Choroid plexus epithelial cell (primary cell): Measurements from ENCODE around the gene KIF16B.

Experiments
- DNase-seq: peaks from one replicate; pipeline ENCODE4 v3.0.0-alpha.2; 2010; ENCODE audit warnings: low read depth
- H3K4me3 ChIP-seq: 2 replicates; pipeline ENCODE4 v1.5.1; 2011; ENCODE audit warnings: low read depth, mild to moderate bottlenecking, control low read depth, low read length, moderate library complexity
- CTCF ChIP-seq: conservative IDR thresholded peaks from 2 replicates; pipeline ENCODE4 v1.5.1; 2011; ENCODE audit warnings: low read depth, mild to moderate bottlenecking, control low read depth, inconsistent platforms, low read length, moderate library complexity

The KIF16B gene

GRCh38 chr20:16286601-16287000 lies 286.6 kb downstream of the KIF16B start:
- no peak for DNase-seq
- no peak overlapping the region for H3K4me3 ChIP-seq
- no peak for TF ChIP-seq CTCF

GRCh38 chr20:16284385-16285100 lies 288.7 kb downstream of the KIF16B start:
- DNase-seq: no peak
- no peak overlapping the region for H3K4me3 ChIP-seq
- TF ChIP-seq CTCF: no peak

DNA sequence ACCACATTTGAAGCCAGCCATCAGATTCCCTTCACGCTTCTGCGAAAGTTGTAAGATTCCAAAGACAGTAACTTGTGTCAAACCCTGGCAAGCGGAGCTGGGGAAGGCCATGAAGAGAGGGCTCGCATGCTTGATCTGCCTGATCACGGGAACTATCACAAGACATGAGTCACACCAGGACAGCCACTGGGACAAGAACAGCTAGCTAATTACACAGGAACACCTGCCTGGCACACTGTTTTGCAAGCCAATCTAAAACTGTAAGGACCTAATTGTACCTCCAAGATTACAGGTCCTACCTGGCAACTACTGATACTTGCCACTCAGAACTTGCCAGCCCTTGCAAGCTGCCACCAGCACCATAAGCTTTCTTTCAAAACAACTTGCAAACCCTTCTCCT lies 289.3 kb downstream of the KIF16B start:
- TF ChIP-seq CTCF: no peak
- H3K4me3 ChIP-seq: no peak overlapping the region
- no peak for DNase-seq

- no peak for TF ChIP-seq CTCF
- no peak for DNase-seq
- H3K4me3 ChIP-seq: no peak overlapping the region
These were observed 289.9 kb downstream of the KIF16B start for GRCh38 chr20:16283307-16283706.

- no peak overlapping the region for H3K4me3 ChIP-seq
- no peak for DNase-seq
- no peak for TF ChIP-seq CTCF
These were observed 293.0 kb downstream of the KIF16B start for GRCh38 chr20:16280219-16280618.

DNA sequence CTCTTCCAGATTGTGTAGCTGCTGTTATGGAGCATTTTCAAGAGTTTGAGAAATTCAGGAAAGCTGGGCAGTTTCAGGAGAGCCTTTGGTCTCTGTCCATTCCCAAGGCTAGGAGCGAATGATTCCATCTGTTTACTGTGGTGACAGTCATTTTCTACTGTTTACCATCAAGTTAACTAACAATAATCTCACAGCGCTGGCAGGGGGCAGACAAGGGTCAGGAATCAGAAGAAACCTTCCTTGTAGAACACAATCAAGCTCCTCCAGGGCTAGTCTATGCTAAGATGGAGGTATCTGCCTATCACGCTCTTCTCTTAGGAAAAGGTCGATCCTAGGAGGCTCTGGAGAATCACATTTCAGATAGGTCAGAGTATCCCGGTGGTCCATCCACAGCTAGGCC lies 293.9 kb downstream of the KIF16B start:
- no peak for DNase-seq
- no peak for TF ChIP-seq CTCF
- H3K4me3 ChIP-seq: no peak overlapping the region
